Panc1 (cell line): Measurements from ENCODE around the gene DTD1. TPM values are rescaled to one million over a fixed set of nuclear protein-coding genes. Genes with fewer than 3 reads are reported as not detected.

Experiments
- ATAC-seq: fragments of 200-7000 bp; cut with Tn5 transposase; 2 replicates; pipeline ENCODE4 v1.9.1; 2020; ENCODE audit warnings: mild to moderate bottlenecking, moderate library complexity
- BruUV-seq: library from RNA; stranded (reverse); fragments of 400-500 nt; replicated peaks from 2 replicates; lab custom pipeline; 2021; lab: Mats Ljungman, UMichigan
- CTCF ChIA-PET: fragments of 300-600 bp; sonication (Branson Sonifier 250); formaldehyde crosslinking; loops from one replicate; lab custom pipeline; 2022; ENCODE audit warnings: antibody characterized with exemption; lab: Charles Lee
- POLR2A ChIA-PET: fragments of 300-600 bp; sonication (Branson Sonifier 250); formaldehyde crosslinking; loops from one replicate; lab custom pipeline; 2022; ENCODE audit warnings: antibody characterized with exemption; lab: Charles Lee
- DNase-seq: peaks from one replicate; pipeline ENCODE4 v3.0.0-alpha.2; 2010; ENCODE audit warnings: low read depth, low spot score
- H3K27ac ChIP-seq: 2 replicates; pipeline ENCODE4 v1.5.1; 2011; ENCODE audit warnings: mild to moderate bottlenecking, low read length, inconsistent platforms
- H3K27me3 ChIP-seq: fragments of 200-500 bp; sonication (Bioruptor generic); 2 replicates; pipeline ENCODE4 v1.6.0; 2014; ENCODE audit warnings: low read length, inconsistent platforms; ENCODE audit not compliant: control insufficient read depth, insufficient read depth
- H3K36me3 ChIP-seq: fragments of 200-500 bp; sonication (Bioruptor generic); 2 replicates; pipeline ENCODE4 v1.5.1; 2014; ENCODE audit warnings: inconsistent platforms, mild to moderate bottlenecking, low read length, moderate library complexity; ENCODE audit not compliant: control insufficient read depth, insufficient read depth
- H3K4me1 ChIP-seq: 2 replicates; pipeline ENCODE4 v1.5.1; 2011; ENCODE audit warnings: inconsistent platforms, mild to moderate bottlenecking, low read length, moderate library complexity; ENCODE audit not compliant: control insufficient read depth, insufficient read depth
- H3K4me3 ChIP-seq, 2 experiments: 2 replicates each; pipeline ENCODE4 v1.5.1; 2011 to 2012; ENCODE audit warnings: low read depth in 2 of 2, low read length in 2 of 2, mild to moderate bottlenecking in 2 of 2, inconsistent platforms in 1 of 2, moderate library complexity in 1 of 2
- H3K9me3 ChIP-seq: fragments of 200-500 bp; sonication (Bioruptor generic); 2 replicates; pipeline ENCODE4 v1.5.1; 2014; ENCODE audit warnings: low read depth, mild to moderate bottlenecking, inconsistent platforms, low read length, moderate library complexity; ENCODE audit not compliant: control insufficient read depth, insufficient read depth
- CTCF ChIP-seq: fragments of 450-650 bp; IDR thresholded peaks from 2 replicates; pipeline ENCODE4 v1.5.1; 2017; ENCODE audit warnings: mild to moderate bottlenecking
- POLR2AphosphoS5 ChIP-seq: IDR thresholded peaks from 2 replicates; pipeline ENCODE4 v1.6.1; 2012; ENCODE audit warnings: mild to moderate bottlenecking, low read depth, low read length, moderate library complexity
- REST ChIP-seq, 2 experiments: IDR thresholded peaks; 2 replicates each; pipeline ENCODE4 v1.6.1; 2011 to 2012; ENCODE audit warnings: low read depth in 2 of 2, control low read depth in 1 of 2, low read length in 1 of 2, mild to moderate bottlenecking in 1 of 2, moderate library complexity in 1 of 2; ENCODE audit not compliant: insufficient read depth in 1 of 2
- SIN3A ChIP-seq: IDR thresholded peaks from 2 replicates; pipeline ENCODE4 v1.6.1; 2012; ENCODE audit warnings: low read depth, mild to moderate bottlenecking, low read length, moderate library complexity, borderline replicate concordance; ENCODE audit not compliant: insufficient read depth
- TCF7L2 ChIP-seq: IDR thresholded peaks from 2 replicates; pipeline ENCODE4 v1.6.1; 2011; ENCODE audit warnings: mild to moderate bottlenecking, low read depth, low read length, inconsistent platforms
- in situ Hi-C: cut with HindIII; loops from 2 replicates; pipeline ENCODE4 v1.10.0; 2016; ENCODE audit warnings: low sequenced_read_pairs, low pct_unique_long_range_greater_than_20kb
- intact Hi-C: fragments of 100-400 bp; cut with micrococcal nuclease; formaldehyde crosslinking; loops from one replicate; pipeline ENCODE4 v1.10.0; 2022; ENCODE audit not compliant: unreplicated experiment
- total RNA-seq: library from RNA; stranded (reverse); gene quantifications from one replicate; pipeline ENCODE4 v1.2.1, GENCODE V29; 2021; ENCODE audit not compliant: unreplicated experiment

DTD1 gene
- total RNA-seq, 1 experiment from 2014 or later: 23.6 TPM

DNA sequence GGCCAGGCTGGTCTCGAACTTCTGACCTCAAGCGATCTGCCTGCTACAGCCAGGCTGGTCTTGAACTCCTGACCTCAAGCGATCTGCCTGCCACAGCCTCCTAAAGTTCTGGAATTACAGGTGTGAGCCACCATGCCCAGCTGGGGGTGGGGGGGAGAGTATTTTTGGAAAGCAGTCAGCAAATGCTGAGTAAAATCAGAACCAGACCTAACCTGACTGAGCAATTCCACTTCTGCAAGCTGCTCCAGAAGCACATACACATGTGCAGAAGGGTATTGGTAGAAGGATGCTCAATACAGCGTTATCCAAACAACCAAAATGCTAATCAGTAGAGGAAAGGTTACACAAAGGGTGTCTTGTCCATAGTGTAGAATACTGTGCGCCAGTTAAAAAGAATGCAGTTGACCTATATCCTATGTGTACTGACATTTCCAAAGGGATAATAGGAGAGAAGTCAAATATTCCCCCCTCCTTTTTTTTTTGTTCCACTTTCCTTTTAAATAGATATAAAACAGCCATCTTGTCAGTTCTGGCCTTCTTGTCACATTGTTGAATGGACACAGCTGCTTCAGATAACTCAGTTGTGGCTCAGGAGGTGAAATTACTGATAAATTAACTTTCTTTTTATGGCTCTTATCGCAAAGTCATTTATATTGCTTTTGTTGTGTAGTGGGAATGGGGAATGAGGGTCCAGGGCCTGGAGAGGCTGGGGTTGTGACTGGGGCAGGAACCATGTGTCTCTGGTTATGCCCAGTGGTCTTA, 74.6 kb downstream of the DTD1 start:
- no peaks in the 10 kb centered on the region for H3K36me3 ChIP-seq
- H3K9me3 ChIP-seq: no peaks in the 10 kb centered on the region
- no peak overlapping the region for H3K27ac ChIP-seq
- ChIA-PET POLR2A (no interaction called here), CTCF (interaction anchor here (0.6 kb wide), 1 partner anchor 1587 kb away, joined by 3 read pairs; no protein-coding TSS in a partner anchor)
- H3K4me1 ChIP-seq: no peaks in the 10 kb centered on the region
- no peak for ATAC-seq
- DNase-seq: no peak
- intact Hi-C loops: no loop called here
- no peak overlapping the region for H3K4me3 ChIP-seq
- in situ Hi-C loops: no loop called here
- TF ChIP-seq CTCF: no peak
- TF ChIP-seq SIN3A: no peak
- no peak for TF ChIP-seq REST (IDR thresholded peaks at IDR 0.05; ENCODE audit: insufficient read depth in 1 of 2, low read depth in 2 of 2, low read length in 1 of 2)
- no peaks in the 10 kb centered on the region for H3K27me3 ChIP-seq
- BruUV-seq: no TSS peak

- Histone ChIP-seq H3K27ac (no peak overlapping the region), H3K27me3 (no peaks in the 10 kb centered on the region), H3K9me3 (no peaks in the 10 kb centered on the region), H3K36me3 (no peaks in the 10 kb centered on the region), H3K4me1 (no peaks in the 10 kb centered on the region), H3K4me3 (no peak overlapping the region)
- no peak for DNase-seq
- no TSS peak for BruUV-seq
- no peak for ATAC-seq
- in situ Hi-C loops (no loop called here), intact Hi-C loops (no loop called here)
- CTCF ChIA-PET: no interaction called here
- POLR2A ChIA-PET: no interaction called here
- TF ChIP-seq POLR2AphosphoS5: no peak
- no peak for TF ChIP-seq REST (IDR thresholded peaks at IDR 0.05; ENCODE audit: insufficient read depth in 1 of 2, low read depth in 2 of 2, low read length in 1 of 2)
- TF ChIP-seq SIN3A: no peak
- TF ChIP-seq TCF7L2: no peak
- no peak for TF ChIP-seq CTCF
Measured at GRCh38 chr20:18663932-18664331, 76.1 kb downstream of the DTD1 start.
